RKO (cell line): ENCODE data around the gene PRR9.

Experiments used
- DNase-seq: peaks from one replicate; pipeline ENCODE4 v3.0.0-alpha.2; 2016; ENCODE audit warnings: low spot score

PRR9 gene

GRCh38 chr1:153265457-153265856 lies 48.1 kb downstream of the PRR9 start:
- DNase-seq = no peak
